HG03196 (cell line): Measurements from ENCODE around the gene ENPP7.

Source experiments
- ATAC-seq: cut with Tn5 transposase; IDR thresholded peaks from one replicate; pipeline ENCODE4 v1.9.1; 2021; ENCODE audit not compliant: unreplicated experiment

Gene ENPP7

DNA sequence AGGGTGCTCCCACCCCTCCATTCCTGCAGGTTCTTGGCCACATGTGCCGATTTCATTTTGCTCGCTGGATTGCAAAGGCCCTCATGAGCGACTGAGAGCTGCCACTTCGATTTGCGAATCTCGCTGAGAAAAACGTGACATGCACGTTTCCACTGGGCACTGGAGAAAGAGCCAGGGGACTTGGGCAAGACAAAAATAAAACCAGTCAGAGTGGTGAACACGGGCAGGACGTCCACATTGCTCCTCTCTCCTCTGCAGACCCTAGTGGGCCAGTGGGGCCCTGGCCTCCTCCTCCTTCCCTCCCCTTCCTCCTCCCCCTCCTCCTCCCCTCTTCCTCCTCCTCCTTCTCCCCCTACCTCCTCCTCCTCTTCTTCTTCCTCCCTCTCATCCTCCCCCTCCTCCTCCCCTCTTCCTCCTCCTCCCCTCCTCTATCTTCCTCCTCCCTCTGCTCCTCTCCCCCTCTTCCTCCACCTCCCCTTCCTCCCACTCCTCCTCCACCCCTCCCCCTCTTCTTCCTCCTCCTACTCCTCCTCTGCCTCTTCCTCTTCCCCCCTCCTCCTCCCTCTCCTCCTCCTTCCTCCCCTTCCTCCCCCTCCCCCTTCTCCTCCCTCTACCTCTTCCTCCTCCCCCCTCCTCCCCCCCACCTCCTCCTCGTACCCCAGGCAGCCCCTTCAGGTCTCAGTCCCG is 28.1 kb upstream of the ENPP7 start:
- no peak for ATAC-seq

DNA sequence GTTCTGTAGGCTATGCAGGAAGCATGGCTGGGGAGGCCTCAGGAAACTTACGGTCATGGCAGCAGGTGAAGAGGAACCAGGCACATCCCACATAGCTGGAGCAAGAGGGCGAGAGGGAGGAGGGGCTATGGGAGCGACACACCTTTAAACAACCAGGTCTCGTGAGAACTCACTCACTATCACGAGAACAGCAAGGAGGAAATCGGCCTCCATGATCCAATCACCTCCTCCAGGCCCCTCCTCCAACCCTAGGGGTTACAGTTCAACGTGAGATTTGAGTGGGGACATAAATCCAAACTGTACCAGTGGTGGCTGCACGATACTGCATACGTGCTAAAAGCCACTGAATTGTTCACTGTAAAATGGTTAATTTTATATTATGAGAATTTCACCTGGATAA is 26.1 kb upstream of the ENPP7 start:
- no peak for ATAC-seq

DNA sequence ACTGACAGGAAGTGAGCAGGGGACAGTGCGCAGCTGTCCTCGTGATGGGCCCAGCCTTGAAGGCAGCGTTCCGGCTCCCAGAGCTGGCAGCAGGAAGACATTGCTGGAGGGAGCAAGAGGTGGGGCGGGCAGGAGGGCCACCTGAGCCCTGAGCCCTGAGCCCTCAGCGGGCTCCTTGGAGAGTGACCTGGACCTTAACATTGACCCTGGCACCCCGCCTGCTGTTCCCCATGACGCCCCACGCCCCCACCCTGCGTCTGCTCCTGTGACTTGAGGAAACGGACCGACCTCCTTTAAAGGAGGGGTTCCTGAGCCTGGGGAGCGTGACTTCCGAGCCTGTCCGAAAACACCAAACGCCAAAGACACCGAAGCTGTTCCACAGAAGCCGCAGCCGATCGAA is 25.1 kb upstream of the ENPP7 start:
- no peak for ATAC-seq

GRCh38 chr17:79706931-79707850 is 23.6 kb upstream of the ENPP7 start:
- ATAC-seq: no peak

- no peak for ATAC-seq
Observed at GRCh38 chr17:79707931-79708891, 22.5 kb upstream of the ENPP7 start.

DNA sequence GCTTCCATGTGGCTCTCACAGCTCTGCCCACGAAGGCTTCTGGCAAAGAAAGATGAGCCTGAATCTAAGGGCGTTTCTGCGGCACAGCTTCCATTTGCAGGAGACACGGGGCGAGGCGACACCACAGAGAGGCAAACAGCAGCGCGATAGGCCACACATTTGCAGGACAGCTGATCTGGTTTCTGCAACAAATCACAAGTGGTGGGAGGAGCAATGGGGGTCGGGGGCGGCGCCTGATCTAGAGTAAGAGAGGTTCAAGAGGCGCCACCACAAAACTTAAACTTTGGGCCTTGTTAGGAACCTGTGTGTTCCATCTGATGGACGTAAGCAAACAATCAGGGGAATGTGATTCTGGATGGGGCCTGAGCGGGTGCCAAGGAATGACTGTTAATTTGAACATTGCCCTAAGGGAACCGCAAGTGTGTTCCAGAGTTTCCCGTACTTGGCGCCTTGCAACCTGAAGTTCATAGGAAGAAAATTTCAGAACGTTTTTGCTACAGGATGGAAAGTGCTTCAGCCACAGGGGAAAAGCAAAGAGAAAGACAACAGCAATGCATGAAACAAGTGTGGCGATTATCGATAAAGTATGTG is 18.9 kb upstream of the ENPP7 start:
- ATAC-seq: no peak

DNA sequence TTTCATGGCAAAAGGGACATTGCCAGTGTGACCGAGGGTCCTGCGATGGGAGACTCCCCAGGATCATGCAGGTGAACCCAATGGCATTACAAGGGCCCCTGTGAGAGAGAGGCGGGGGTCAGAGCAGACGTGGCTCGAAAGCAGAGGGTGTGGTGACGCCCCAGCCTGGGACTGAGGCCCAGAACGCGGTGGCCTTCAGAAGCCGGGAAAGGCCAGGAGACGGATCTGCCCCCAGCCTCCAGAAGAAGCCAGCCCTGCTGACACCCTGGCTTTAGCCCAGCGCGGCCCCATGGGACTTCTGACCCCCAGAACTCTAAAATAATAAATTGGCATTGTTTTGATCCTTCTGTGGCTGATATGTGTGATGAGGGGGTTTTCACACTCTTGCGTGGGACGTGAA is 17.4 kb upstream of the ENPP7 start:
- no peak for ATAC-seq

DNA sequence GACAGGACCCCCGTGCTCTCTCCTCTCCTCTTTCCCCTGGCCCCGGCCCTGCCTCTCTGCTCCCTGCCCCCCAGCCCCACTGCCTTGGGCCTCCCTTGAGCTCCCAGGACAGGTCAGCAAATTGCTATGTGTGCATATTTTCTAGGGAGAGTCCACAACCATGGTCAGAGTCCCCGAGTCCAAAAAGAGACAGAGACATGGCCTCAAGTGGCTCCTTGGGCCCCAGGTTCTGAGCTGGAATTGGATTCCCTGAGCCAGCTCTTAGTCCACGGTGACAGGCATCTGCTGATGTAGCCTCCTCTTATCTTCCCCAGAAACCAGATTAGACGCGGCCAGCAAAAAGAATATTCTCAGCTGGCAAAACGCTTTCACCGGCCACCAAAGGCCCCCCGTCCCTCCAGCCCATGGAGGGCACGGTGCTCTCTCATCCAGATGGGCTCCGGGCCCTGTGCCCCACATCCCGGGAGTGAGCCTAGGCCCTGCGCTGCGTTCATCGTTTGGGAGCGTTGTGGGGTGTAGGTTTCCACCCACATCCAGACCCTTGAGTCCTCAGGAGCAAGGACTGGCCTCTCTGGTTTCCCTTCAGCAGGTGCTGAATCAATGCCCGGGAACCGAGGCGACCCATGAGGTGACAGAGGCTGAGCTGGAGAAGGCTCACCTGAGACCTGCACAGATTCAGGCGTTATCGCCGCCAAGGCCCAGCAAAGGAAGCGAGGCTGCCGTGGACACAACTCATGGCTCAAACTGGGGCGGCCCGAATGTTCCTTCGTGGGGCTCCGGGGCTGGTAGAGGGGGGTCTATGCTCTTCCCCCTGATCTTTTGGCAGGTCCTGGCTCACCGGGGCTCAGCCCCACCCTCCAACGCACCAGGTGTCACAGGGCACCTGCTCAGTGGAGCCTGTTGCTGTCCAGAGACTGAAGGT is 16.3 kb upstream of the ENPP7 start:
- no peak for ATAC-seq

DNA sequence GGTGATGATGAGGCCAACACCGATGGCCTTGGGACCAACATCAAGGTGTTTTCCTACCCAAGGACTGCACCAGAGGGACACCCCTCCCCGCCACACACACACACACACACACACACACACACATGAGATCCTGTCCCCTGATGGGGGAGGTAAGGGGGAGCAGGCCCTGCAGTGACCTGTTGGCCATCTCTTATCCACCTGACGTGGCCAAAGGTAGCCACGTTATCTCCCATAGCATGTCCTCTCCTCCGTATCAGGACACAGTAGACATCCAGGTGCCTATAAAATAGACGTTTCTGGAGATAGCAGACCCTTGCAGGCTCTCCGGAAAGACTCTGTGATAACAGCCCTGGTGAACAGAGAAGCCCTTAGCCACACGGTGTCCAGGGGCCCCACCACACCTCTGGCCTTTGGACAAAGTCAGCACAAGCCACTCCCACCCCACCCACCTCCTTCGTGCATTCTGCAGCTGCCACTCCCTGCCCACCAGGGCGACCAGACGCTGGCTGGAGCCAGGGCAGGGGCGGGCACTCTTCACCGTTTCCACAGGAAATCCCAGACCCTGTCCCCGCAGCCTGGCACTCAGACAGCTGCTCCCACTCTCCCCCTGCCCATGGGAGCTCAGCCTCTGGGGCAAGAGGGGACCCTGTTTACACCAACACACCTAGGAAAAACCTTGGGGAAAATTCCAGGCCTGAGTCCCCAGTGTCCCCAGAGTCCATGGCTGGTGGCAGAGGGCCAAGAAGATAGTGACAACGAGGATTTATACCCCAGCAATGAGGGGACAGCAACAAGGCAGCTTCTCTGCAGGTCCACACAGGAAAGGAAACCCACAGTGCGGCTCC is 15.4 kb upstream of the ENPP7 start:
- no peak for ATAC-seq

DNA sequence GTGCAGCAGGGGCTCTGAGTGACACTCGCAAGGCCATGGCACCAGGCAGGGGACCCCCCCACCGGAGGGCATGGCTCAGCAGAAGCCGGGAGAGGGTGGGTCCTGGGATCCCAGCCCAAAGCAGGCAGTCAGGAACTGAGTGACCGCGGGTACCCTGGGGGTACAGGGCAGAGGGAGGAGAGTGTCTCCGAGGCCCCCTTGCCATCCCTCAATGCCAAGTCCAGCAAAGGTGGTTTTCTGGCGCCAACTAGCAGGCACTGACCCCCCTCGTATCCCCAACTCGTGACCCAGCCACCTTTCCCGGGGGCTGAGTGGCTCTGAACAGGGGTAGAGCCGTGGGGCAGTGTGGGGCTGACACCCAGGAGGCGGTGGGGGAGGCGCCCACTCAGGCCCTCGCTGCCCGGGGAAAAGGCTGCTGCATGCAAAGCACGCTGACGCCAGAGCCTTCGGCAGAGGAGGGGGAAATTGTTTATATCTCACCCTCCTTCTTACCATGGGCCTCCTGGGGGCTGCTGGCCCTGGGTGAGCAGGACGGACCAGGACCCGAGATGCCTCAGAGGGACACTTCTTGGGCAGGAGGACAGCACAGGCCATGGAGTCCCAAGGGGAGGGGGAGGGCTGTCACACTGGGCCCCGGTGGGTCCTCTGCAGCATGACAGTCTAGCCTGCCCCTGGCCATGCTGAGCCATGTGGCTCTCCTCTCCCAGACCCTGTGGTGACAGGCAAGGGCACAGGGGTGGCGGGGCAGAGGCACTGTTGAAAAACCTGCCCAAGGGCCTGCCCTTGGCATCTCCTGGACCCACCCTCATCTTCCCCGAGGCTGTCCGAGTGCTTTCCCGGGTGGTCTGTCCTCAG is 14.6 kb upstream of the ENPP7 start:
- ATAC-seq: no peak

GRCh38 chr17:79720705-79721292 is 9.9 kb upstream of the ENPP7 start:
- no peak for ATAC-seq

DNA sequence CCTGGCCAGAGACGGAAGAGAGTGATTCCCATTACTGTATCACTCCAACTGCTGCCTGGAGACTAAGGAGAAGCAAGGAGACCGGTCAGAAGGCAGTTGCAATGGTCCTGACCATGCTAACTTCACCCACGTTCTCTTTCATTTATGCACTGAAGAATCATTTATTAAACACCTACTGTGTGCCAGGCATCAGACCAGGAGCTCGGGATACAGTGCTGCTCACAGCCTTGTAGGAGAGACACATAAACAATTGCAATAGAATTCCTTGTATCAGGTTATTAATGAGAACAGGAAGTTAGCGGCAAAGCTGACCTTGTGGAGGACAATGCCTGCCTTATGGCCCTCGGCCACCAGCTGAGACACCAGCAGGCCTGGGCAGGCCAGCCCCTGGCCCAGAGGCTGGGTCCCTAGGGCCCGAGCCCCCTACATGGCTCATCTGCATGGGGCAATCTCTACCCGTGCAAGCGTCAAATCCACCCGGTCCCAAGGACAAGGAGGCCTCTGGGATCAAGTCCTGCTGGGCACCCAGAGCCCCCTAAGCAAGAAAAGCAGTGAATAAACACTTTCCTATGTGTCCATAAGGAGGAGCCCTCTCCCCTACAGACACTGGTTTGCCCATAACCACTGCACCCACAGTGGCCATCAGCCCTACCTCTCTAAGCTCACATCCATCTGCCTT is 8.6 kb upstream of the ENPP7 start:
- no peak for ATAC-seq

DNA sequence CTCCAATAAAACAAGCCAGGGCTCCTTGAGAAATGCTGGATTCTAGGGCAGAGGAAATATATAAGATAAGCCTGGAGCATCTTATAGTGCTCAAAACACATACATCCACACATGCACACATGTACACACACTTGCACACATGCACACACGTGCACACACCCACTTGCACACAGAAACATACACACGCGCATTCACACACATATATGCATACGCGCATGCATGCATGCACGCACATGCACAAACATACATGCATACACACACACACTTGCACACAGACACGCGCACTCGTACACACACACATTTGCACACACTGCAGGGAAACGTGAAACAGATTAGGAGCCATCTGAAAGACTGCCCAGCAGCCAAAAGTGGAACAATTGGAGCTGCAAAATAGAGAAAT is 8.0 kb upstream of the ENPP7 start:
- ATAC-seq: no peak

DNA sequence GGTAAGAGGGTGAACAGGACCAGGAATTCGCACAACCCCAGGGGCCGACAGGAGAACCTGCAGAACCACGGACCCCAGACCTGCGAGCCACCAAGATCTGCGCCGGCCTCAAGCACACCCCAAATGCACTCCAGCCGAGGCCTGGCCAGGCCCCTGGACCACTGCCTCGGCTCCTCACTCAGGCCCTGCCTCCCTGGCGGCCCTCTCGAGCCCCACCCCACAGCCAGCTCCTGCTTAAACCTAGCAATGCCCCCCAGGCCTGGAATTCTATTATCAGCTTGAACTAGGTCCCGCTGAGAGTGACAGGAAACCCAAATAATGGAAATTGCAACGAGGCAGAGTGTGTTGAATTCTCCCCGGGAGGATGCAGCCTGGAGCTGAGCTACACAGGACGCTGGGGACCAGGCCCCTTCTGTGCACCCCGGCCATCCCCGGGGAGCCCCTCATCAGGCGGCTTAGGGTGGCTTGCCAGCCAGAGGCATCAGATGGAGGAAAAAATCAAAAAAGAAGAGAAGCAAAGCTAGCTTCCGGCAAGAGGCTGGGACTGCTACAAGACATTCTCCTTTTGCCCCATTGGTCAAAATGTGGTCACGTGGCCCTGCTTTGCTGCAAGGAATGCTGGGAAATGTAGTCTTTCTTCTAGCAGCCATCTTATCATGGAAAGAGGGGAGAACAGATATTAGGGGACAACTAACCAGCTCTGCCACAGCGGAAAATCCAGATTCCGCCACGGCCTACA is 2.4 kb upstream of the ENPP7 start:
- ATAC-seq: no peak

- ATAC-seq: no peak
Observed at GRCh38 chr17:79728908-79729471, 1.8 kb upstream of the ENPP7 start.

DNA sequence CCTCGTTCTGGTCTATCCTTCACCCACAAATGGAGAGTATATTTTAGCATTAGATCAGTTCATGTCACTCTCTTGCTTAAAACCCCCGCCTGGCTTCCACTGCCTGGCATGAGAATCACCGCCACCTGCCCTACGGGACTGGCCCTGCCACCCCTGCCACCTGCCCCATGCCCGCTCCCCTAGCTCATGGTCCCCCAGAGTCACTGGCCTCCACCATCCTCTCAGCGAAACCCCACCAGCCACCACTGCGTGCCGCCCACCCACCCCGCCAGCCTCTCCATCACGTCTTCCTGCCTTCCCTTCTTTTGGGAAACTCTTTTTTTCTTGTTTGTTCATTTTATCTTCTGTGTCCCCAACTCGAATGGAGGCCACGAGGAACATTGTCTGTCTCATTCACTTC is 982 bp upstream of the ENPP7 start:
- no peak for ATAC-seq
